Esophagus mucosa (tissue), 1 donor: Measurements from ENCODE around the gene RELN. TPM values are rescaled to one million over a fixed set of nuclear protein-coding genes. Genes with fewer than 3 reads are reported as not detected.

Source experiments
- ATAC-seq: fragments of 200-7000 bp; cut with Tn5 transposase; one replicate; pipeline ENCODE4 v1.9.1; 2020
- total RNA-seq: library from RNA; stranded (reverse); gene quantifications from one replicate; pipeline ENCODE4 v1.2.4, GENCODE V29; 2023
- donor health status: DM: yes; HTN: yes; CAD: no.

The RELN gene
- total RNA-seq, 1 donor from 2014 or later, result 0.52 TPM

- ATAC-seq, result no peak
These were observed 310.0 kb downstream of the RELN start for GRCh38 chr7:103679151-103680132.

DNA sequence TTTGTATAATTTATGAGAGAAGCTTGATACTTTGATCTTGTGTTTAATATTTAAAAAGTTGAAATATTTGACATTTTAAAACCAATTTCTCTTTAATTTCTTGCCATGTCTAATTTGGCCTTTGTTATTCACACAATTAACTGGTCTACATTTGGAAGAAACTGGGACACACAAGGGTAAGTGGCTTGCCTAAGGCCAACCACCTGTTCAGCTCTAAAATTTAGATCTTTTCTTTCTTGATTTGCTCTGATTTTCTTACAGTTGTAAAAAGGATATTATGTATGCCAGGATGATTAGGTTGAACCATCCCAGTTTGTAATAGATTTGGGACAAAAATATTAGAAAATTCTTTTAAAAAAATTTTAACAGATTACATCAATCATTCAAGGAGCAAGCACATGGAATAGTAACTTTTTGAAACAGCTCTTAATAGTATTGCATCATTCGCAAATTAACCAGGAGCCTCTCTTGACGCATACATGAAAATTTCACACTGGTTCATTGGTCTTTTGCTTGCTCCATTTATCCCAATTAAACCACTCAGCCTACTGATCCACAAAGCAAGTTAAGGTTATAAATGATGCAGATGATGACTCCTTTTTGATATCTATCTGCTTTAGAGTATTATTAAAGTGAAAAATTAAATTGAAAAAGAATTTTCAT, 321.0 kb downstream of the RELN start:
- no peak for ATAC-seq

- ATAC-seq, result no peak
These were observed 323.1 kb downstream of the RELN start for GRCh38 chr7:103666326-103666725.

DNA sequence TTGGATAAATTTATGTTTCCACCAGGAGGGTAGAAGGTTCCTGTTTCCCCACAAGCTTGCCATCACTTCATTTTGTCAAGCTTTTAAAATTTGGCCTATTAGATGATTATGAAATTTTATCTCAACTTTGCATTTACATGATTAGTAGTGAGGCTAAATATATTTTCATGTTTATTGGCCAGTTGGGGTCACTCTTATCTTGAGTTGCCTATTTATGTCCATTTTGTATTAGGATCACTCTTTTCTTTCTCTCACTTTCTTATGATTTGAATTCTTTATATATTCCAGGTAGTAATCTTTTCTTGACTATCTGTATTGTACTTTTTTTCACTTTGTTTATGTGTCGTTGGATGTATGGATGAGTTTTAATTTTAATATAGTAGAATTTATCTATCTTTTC, 324.9 kb downstream of the RELN start:
- ATAC-seq, result no peak

- ATAC-seq, result peak; percentile 63
These were observed 328.7 kb downstream of the RELN start for GRCh38 chr7:103660455-103661371.

- ATAC-seq, result no peak
These were observed 331.1 kb downstream of the RELN start for GRCh38 chr7:103658055-103659005.

- ATAC-seq, result no peak
These were observed 332.0 kb downstream of the RELN start for GRCh38 chr7:103657474-103657894.

DNA sequence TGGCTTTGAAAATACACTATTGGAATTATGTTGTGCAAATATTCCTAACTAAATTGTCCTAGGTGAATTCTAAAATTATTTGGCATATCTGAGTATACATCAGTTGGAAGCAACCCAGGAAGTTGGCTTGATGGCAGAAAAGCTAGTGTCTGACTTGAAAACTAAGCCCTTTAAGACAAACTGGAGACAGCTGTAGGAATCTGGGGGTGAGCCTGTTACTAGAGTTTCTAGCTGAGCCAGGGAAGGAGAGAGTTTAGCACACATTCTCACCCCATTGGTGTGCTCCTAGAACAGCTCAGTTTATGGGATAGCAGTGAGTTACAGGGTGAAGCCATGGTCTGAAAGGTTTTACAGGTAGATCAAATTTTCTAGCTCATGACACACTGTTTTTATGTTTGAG, 333.2 kb downstream of the RELN start:
- no peak for ATAC-seq

DNA sequence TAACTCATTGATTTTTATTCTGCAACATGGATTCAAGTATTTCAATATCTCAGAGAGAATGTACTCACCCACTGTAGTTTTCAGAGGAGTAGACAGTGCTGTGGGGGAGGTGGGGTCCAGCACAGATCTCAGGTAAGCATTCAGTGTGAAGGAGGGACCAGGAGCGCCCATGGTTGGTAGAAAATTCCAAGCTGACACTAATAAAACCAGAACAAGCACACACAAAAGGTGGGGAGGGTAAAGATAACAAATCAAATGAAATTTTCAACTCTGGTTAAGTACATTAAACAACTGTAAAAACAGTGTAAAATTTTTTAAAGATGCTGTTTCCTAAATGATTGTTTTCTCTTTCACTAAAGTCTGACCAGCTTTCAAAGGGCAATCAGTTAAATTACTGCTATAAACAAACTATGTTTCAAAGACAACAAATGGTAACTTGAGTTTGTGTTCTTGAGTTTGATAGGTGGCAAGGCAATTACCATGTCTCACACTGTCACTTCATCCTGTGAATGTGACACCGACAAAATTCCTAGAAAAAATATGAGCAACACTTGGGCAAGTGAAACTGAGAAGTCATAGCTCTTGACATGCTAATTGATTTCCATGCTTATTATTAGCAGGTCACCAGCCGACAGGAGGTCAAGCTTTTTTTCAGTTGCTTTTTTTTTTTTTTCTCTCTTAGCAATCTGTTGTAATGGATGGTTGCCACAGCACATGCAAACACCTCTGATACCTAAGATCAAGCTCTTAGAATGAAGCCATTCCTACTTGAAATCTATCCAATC, 337.7 kb downstream of the RELN start:
- ATAC-seq, result no peak

- ATAC-seq, result no peak
These were observed 340.4 kb downstream of the RELN start for GRCh38 chr7:103649052-103649451.

- ATAC-seq, result no peak
These were observed 341.3 kb downstream of the RELN start for GRCh38 chr7:103648135-103648534.

DNA sequence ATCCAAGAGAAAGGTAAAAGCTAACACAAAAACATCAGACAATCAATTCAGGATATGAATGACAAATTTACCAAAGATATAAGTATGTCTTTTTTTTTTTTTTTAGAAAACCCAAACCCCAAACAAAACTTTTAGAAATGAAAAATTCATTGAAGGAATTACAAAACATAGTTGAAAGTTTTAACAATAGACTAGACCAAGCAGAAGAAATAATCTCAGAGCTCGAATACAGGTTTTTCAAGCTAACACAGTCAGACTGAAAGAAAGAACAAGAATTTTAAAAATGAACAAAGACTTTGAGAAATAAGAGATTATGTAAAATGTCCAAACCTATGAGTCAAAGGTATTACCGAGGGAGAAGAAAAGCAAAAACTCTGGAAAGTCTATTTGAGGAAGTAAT, 345.1 kb downstream of the RELN start:
- no peak for ATAC-seq

DNA sequence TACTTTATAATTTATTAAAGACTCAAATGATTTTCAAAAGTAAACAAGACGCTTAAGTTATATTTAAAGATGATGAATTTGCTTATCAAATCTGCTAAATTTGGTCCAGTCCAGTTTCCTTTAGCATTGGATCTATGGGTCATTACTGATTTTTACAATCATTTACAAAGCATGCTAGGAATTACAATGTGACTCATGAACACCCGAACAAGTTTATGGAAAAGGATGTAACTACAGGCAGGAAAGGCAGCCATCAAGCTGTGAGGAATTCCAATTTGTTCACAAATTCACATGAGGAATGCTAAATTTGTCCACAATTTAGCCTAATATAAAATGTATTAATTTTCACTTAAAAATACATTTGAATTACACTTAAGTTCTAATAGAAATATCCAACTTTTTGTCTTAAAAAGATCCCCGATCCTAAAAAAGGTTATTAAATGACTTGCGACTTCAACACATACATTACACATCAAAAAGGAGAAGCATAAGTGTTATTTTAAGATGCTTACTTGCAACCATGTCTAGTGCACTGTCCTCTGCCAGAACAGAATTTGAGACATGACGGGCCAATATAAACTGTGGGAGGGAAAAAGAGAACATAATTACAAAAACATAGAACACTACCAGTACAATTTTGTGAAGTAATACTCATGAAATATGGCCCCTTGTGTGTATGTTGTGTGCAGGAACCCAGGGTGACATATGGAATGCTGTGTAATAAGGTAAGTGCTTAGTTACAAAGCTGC, 349.3 kb downstream of the RELN start:
- ATAC-seq, result no peak

DNA sequence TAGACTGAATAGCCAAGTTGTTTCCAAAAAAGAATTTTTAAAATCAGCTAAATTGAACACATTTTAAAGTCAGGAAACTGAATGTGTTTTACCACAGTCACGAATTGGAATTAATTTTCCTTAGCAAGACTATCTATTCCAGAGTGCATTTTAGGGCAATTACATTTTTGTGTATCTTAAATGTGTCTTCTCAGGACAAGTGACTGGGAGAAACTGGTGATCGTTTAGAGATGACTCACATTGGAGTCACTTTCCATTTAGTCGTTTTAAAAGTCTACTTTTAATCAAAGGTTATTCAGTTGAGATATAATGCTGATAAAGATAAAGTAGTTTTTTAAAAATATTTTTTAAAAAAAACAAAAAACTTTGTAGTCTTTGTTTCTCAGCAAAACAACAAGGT, 351.7 kb downstream of the RELN start:
- no peak for ATAC-seq

- no peak for ATAC-seq
These were observed 352.4 kb downstream of the RELN start for GRCh38 chr7:103637094-103637493.

DNA sequence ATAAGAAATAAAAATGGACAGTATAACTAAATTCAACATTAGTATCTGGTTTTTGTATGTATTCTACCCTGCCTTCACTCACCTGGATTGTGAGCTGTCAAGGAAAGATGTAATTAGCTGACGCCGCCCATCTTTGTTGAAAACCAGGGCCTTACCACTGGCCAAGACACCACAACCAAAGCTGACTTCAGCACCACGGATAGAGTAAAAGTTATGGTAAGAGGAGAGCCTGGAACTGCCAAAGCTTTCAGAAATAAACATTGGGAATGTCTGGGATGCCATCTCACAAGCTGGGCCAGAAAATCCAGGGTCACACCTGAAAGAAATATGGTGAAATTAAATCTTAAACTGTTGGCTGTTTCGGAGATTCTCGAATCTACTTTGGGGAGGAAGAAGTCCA, 353.3 kb downstream of the RELN start:
- no peak for ATAC-seq

DNA sequence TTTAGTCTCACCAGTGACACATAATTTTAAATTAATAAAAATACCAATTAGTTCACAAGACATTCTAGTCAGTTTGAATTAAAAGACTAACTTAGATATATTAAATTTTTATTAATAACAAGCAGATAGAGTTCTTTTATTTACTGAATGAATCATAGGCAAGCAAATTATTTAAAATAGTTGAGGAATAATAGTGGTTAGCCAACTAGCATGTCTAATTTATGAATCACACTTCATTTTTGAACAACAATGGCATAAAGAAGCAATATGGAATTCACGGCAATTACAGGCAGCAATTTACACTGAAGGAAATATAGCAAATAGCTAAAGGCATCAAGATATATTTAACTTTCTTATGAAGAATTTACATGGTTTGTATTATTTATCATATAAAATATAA, 356.5 kb downstream of the RELN start:
- no peak for ATAC-seq

GRCh38 chr7:103632005-103632639, 357.3 kb downstream of the RELN start:
- no peak for ATAC-seq

GRCh38 chr7:103630318-103630717, 359.1 kb downstream of the RELN start:
- ATAC-seq, result no peak
